Globus pallidus (tissue), 1 donor: ENCODE measurements around the gene TOMM34.
A peak's percentile ranks its signal among the peaks of the same experiment; 100 is the strongest.

Source experiments
- DNase-seq: peaks from one replicate; pipeline ENCODE4 v3.0.0-alpha.2; 2015; ENCODE audit warnings: low spot score

The TOMM34 gene

GRCh38 chr20:44962483-44962882 lies 2.3 kb upstream of the TOMM34 start:
- DNase-seq: no peak

DNA sequence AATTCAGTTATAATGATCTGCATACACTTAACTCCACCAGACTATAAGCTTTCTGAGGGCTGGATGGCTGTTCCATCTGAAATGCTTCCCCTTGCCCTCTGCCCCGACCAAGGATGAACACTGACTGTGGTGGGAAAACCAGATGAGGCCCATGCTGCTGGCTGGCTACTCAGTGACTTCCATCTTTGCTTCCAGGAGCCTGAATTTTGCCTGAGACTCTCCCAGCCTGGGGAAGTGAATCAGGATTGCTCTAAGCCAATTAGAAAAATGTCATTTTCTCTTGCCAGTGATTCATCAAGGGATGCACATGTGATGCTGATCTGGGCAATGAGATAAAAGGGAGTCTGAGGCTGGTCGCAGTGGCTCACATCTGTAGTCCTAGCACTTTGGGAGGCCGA lies 1.7 kb upstream of the TOMM34 start:
- DNase-seq: no peak

- DNase-seq: no peak
Measured at GRCh38 chr20:44961011-44961869, 1.0 kb upstream of the TOMM34 start.

DNA sequence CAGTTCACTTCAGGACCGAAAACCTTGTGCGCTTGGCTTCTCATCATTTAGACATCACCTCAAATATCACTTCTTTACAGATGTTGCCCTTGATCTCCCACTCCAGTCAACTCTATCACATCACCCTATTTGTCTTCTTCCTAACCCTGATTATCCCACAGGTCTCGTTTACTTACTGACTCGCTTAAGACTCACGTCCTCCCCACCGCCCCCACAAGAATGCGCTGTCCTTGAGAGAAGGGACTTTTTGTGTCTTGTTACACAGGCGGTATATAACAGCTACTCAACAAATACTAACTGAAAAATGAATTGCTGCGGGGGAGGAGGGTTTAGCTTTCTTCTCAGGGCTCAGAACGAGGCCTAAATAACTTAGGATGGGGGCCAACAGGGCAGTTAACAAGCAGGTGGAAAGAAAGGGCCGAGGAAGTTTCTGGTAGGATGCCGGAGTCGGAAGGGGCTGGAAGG lies 527 bp downstream of the TOMM34 start:
- DNase-seq: peak; percentile 40

- no peak for DNase-seq
Measured at GRCh38 chr20:44959082-44959637, 1.0 kb downstream of the TOMM34 start.

DNA sequence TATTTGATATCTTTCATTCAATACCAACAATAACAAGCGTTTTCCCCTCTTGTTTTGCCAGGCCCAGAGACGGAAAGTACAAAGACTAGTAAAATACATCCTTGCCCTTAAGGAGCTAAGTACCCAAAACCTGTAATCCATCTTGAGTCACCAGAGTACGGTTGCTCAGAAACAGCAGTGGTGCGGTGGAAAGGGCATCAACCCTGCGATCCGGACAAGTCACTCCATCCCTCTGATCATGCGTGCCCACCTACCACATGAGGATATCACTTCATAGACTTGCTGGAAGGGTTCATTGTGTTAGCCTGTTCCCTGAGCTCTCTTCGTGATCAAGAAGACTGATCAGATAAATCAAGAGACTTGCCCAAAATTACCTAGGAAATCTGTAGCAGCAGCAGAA lies 1.9 kb downstream of the TOMM34 start:
- DNase-seq: no peak

DNA sequence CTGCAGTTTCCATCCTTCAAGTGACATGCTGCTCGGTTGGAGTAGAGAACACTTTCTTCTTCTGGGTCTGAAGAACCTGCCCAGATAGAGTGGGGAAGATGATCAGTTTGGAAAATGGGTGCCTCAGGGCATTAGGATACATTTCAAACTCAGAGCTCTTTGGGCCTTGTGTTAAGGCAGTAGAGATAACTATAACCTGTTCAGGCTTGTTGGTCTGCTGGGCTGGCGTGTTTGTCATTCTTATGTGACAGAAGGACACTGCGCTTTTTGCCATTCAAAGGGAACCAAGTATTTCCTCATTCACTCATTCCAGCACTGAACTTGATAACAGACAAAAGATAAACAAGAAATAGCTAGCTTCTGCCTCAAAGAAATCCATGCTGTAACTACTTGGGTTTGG lies 3.8 kb downstream of the TOMM34 start:
- no peak for DNase-seq

GRCh38 chr20:44955270-44955669 lies 4.9 kb downstream of the TOMM34 start:
- DNase-seq: no peak

DNA sequence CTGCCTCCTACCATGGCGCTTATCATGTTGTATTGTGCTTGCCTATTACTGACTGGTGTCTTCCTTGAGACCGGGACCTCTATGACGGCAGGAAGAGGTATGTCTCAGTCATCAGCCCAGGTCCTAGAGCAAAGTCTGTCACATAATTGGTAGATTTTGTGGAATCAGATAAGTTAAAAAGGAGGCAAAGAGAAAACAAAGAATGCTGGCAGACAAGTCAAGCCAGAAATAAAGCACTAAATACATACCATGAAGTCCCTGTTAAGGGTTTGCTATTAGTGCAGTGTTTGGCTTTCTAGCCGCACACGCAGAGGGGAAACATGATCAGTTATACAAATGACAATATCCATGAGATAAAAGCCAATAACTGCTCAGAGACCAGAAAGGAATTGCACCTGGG lies 6.0 kb downstream of the TOMM34 start:
- no peak for DNase-seq

DNA sequence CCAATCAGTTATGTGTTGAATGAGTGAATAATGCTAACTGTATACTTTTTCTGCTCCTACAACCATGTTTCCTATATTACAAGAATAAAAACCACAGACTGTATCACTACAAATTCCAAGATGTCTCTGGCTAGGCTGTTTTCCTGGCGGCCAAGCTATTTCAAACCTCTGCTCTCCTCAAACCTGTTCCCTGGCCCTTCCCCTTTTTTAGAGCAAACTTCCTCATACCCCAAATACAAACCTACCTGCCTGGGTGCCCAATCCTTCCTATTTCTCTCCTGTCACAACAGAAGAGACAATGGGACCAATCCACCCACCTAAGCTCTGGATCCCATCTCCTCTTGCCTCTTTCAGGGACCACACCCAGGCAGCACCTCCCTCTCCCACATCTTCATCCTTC lies 7.5 kb downstream of the TOMM34 start:
- no peak for DNase-seq

DNA sequence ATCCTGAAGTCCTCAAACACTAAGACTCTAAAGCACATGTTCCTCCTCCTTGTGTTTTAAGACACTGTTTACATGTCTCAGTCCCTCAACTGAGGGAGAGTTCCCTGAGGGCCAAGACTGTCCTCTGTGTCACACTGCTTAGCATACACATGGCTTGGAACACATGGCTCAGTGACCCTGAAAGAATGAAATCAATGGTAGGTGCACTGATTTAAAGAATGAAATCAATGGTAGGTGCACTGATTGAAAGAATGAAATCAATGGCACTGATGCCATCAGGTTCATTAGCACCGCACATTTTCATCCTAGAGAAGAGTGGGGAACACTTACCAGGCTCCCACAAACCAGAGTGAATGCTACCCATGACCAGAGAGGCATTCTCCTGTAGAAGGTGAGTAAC lies 9.8 kb downstream of the TOMM34 start:
- no peak for DNase-seq

GRCh38 chr20:44948513-44948912 lies 11.7 kb downstream of the TOMM34 start:
- no peak for DNase-seq

GRCh38 chr20:44948107-44948506 lies 12.1 kb downstream of the TOMM34 start:
- no peak for DNase-seq

DNA sequence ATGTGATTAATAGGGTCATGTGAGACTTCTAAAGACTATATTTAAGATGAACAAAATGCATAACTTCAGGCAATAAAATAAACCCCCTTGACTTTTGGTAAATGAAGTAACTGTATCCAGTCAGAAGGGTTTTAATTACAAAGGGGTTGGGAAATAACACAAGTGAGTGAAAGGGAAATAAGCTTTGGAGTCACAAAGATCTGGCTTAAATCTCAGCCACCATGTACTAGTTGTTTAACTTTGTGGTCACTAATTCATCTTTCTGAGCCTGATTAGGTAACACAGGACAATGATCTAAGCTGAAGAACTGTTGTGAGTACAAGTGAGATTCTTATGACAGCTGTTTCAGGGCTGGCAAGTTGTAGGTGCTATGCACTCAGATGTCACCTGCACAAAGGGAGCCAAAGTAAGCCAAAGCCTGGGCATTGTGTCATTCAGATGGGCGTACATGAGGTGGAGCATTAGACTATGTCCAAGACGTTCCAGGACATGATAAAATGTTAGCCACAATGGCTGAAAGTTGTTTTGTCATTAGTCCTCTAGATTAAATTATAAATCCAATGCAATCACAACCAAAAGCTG lies 13.8 kb downstream of the TOMM34 start:
- DNase-seq: no peak

- no peak for DNase-seq
Measured at GRCh38 chr20:44945261-44945660, 14.9 kb downstream of the TOMM34 start.

GRCh38 chr20:44943828-44944227 lies 16.4 kb downstream of the TOMM34 start:
- DNase-seq: no peak

- no peak for DNase-seq
Measured at GRCh38 chr20:44942264-44942973, 17.8 kb downstream of the TOMM34 start.

DNA sequence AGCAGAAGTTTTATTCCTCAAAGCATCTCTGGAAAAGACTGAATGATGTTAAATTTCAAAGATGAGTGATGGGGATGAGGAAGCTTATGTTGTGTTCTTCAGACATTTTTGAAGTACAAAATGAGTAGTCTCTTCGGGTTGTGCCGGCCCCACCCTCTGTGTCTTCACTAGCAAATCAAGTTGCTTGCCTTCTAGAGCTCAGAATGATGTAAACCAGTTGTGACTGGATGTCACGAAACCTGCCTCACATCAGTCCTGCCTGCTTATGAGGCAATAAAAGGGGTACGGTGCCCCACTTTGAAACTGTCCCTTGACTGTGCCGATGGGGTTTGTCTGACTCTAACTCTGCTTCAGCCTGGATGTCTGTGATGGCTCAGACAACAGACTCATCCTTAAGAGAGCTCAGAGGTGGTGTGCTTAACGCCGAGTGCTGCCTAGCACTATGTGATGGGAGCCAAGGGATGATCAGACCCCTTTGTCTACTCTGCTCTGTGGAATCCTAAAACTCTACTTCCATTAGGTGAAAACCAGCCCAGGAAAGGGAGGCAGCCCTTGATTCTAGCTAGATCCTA lies 19.0 kb downstream of the TOMM34 start:
- DNase-seq: no peak

- no peak for DNase-seq
Measured at GRCh38 chr20:44938637-44939036, 21.6 kb downstream of the TOMM34 start.

GRCh38 chr20:44936510-44936909 lies 23.7 kb downstream of the TOMM34 start:
- DNase-seq: no peak

- no peak for DNase-seq
Measured at GRCh38 chr20:44932916-44933315, 27.3 kb downstream of the TOMM34 start.

DNA sequence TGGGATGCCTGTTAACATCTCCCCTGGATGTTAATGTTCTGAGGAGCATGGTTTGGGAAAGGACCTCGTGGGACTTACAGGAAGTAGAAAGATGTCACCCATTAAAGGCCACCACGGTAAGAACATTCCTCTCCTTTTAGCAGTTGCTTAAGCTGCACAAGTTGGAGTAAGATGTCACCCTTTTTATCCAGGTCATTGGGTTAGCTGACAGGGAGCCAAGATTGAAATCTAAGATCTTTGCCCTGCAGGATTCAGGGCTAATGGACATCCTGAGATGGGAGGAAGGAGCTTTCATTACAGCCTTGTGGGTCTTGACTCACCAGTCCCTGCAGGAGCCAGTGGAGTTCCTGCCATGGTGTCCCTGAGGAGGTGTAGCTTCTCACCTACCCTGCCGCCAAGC lies 28.3 kb downstream of the TOMM34 start:
- DNase-seq: no peak
